Tibial nerve (tissue), 4 donors: ENCODE results near the gene ZBTB12.

Source experiments
- EP300 ChIP-seq, 2 donors: sonication (generic); formaldehyde crosslinking; IDR thresholded peaks; one replicate each; pipeline ENCODE4 v1.6.1; 2017; ENCODE audit warnings: antibody characterized with exemption in 2 of 2, mild to moderate bottlenecking in 1 of 2
- POLR2A ChIP-seq, 2 donors: fragments of 450-650 bp; IDR thresholded peaks; one replicate each; pipeline ENCODE4 v1.6.1; 2017; ENCODE audit warnings: antibody characterized with exemption in 2 of 2, mild to moderate bottlenecking in 2 of 2, moderate library complexity in 2 of 2
- TF ChIP-seq, protein P1 (sequence below), 5 experiments: fragments of 200-600 bp in 3 of 5; fragments of 450-650 bp in 2 of 5; sonication (generic) in 3 of 5; IDR thresholded peaks; one replicate each; pipeline ENCODE4 v1.5.1; 2016 to 2019; ENCODE audit warnings: antibody characterized with exemption in 5 of 5, mild to moderate bottlenecking in 3 of 5, moderate library complexity in 2 of 5

GRCh38 chr6:31928672-31928939, 26.7 kb upstream of the ZBTB12 start:
- TF ChIP-seq, protein P1, sequence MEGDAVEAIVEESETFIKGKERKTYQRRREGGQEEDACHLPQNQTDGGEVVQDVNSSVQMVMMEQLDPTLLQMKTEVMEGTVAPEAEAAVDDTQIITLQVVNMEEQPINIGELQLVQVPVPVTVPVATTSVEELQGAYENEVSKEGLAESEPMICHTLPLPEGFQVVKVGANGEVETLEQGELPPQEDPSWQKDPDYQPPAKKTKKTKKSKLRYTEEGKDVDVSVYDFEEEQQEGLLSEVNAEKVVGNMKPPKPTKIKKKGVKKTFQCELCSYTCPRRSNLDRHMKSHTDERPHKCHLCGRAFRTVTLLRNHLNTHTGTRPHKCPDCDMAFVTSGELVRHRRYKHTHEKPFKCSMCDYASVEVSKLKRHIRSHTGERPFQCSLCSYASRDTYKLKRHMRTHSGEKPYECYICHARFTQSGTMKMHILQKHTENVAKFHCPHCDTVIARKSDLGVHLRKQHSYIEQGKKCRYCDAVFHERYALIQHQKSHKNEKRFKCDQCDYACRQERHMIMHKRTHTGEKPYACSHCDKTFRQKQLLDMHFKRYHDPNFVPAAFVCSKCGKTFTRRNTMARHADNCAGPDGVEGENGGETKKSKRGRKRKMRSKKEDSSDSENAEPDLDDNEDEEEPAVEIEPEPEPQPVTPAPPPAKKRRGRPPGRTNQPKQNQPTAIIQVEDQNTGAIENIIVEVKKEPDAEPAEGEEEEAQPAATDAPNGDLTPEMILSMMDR (IDR thresholded peaks at IDR 0.05), result no peak
- TF ChIP-seq POLR2A (IDR thresholded peaks at IDR 0.05), result no peak
- TF ChIP-seq EP300 (IDR thresholded peaks at IDR 0.05), result no peak
